HG02870 (cell line): Measurements from ENCODE around the gene RIOK2.
"Not testable (repeated sequence)": the region's sequence is repeated elsewhere in the genome, so short reads cannot be mapped to it uniquely, and the experiment has no call there.

ENCODE experiments used
- ATAC-seq: cut with Tn5 transposase; IDR thresholded peaks from one replicate; pipeline ENCODE4 v1.9.1; 2021; ENCODE audit warnings: mild to moderate bottlenecking, moderate library complexity; ENCODE audit not compliant: unreplicated experiment

The RIOK2 gene

GRCh38 chr5:97183100-97183929 is at the start of gene RIOK2:
RIOK2 (minus strand) TSS chr5:97183247; CDS start chr5:97183191, 56 bp downstream.
- ATAC-seq: peak; percentile 88

GRCh38 chr5:97231025-97231636 is 48.1 kb upstream of the RIOK2 start:
- peak; percentile 97 for ATAC-seq

GRCh38 chr5:97229688-97230285 is 46.7 kb upstream of the RIOK2 start:
- ATAC-seq: no peak

DNA sequence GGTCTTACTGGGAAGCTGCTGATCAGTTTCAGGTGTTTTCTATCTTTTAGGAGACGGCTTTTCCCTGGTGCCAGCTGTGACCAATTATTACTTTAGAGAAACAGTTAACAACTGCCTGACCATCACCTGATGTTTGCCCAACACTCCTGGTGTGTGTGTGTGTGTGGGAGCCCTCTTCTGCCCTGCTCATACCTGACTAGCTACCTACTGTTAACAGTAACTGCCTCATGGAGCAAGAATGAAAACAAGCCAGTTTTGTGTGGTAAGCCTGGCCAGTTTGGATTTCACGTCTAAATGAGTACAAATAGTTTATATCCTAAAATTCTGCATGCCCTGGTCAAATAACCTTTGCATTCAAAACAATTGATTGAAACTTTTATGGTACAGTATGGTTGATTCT is 46.1 kb upstream of the RIOK2 start:
- ATAC-seq: no peak

DNA sequence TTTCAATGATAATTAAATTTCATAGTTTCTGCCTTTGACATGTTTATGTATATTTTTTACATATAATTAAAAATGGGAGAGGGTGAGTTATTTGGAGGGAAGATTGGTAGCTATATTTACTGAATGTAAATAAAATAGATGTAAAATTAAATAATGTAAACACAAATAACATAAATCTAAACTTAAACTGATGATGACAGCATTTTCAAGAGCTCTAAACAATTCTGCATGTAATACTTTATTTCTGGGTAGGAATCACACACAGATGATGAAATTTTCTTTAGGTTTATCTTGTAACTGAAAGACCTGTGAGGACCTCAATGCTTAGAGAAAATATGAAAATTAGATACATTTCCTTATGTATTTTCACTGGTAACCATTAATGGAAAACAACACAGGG is 42.2 kb upstream of the RIOK2 start:
- ATAC-seq: no peak

DNA sequence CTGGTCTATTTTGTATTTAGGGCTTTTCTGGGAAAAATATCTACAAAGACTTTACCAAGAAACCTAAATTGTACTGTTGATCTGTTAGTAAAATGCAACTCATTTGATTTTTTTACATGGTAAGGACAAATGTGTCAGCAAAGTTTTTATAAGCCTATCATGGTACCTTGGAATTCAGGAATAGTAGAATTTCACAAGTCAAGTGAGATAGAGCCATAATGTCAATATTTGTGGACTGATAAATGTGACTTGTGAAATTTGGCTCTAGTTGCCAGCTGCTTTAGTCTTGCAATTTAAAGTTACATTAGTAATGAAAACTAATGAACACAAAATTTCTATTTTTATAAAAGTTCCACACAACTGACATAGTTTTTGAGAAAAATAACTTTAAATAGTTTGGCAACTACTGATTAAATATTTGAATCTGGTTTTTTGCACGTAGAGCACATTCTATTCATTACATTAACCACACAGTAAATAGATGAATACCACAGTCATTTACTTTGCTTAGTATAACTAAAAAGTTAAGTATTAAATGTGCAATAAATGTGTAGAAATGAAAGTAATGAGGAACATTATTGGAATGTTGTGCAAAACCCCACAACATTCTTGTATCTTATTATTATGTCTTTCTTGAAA is 41.2 kb upstream of the RIOK2 start:
- no peak for ATAC-seq

DNA sequence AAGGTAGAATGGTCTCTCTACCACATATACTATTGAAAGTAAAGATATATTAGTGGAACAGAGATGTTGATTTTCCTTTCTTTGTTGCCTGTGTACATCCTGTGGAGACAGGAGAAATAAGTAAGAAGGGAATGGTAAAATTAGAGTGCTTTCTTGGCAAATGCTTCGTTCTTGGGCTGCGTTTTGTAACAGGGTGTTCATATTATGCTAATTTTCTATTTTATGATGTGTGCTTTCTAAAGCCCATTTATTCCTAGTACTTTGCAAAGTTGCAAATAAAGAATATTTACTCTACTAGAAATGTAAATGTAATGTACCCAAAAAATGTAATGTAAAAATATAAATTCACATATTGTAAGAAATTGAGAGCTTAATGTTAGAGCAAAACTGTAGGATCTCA is 40.5 kb upstream of the RIOK2 start:
- no peak for ATAC-seq

DNA sequence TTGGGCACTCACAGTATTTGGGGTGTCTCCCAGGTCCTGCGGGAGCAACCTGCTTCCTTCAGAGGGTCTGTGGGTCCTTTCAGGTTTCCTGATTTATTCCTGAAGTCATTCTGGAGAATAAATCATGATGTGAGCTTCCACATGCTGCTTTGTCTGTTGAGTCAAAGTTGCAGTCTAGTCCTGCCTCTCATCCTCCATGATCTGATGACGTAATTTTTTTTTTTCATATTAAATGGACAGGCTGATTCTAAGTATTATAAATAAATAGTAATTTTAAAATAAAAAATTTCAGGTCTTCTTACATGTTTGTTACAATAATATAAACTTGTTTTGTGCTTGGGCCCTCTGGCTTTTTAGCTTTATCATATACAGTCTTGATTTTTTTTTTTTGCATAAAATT is 26.3 kb upstream of the RIOK2 start:
- no peak for ATAC-seq

GRCh38 chr5:97208714-97209113 is 25.7 kb upstream of the RIOK2 start:
- no peak for ATAC-seq

- ATAC-seq: no peak
Observed at GRCh38 chr5:97208184-97208713, 25.2 kb upstream of the RIOK2 start.

- no peak for ATAC-seq
Observed at GRCh38 chr5:97194366-97194765, 11.3 kb upstream of the RIOK2 start.

DNA sequence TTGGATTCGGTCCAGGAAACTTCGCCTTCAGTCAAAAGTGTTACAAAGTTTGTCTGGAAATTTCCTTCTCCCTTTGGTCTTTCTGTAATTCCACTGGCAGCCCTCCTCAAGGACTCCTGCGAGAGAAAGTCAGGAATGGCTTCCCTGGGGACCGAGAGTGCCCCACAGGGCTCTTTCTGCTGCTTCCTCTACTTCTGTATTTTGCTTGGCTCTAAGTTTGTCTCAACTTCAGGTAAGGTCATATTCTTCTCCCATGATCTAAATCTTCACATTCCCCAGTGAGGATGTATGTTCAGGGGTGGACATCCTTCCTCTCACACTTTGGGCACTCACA is 10.3 kb upstream of the RIOK2 start:
- no peak for ATAC-seq

DNA sequence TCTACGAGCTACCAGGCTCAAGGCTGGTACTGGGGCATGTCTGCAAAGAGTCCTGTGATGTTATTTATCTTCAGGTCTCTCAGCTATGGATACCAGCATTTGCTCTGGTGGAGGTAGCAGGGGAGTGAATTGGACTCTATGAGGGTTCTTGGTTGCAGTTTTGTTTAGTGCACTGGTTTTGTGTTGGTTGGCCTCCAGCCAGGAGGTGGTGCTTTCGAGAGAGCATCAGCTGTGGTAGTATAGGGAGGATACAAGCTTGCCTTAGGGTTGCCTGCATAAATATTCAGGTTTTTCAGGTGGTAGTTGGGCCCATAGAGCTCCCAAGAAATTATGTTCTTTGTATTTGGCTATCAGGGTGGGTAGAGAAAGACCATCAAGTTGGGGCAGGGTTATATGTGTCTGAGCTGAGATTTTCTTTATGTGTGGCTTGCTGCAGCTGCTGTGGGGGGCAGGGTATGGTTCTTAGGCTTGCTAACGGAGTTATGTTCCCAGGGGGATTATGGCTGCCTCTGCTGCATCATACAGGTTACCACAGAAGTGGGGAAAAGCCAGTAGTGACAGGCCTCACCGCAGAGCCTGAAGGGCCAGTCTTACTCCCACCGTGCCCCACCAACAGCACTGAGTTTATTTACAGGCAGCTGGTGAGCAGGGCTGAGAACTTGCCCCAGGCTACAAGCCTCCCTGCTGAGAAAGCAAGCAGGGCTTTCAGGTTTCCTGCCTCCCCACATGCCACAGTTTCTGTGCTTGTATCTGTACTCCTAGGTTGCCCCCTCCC is 9.7 kb upstream of the RIOK2 start:
- peak; percentile 71 for ATAC-seq

DNA sequence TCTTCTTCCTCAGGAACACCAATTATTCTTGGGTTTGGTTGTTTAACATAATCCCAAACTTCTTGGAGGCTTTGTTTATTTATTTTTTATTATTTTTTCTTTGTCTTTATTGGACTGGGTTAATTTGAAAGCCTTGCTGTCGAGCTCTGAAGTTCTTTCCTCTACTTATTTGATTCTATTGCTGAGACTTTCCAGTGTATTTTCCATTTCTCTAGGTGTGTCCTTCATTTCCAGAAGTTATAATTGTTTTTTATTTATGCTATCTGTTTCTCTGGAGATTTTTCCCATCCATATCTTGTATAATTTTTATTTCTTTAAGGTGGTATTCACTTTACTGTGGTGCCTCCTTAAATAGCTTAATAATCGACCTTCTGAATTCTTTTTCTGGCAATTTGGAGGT is 8.8 kb upstream of the RIOK2 start:
- no peak for ATAC-seq

DNA sequence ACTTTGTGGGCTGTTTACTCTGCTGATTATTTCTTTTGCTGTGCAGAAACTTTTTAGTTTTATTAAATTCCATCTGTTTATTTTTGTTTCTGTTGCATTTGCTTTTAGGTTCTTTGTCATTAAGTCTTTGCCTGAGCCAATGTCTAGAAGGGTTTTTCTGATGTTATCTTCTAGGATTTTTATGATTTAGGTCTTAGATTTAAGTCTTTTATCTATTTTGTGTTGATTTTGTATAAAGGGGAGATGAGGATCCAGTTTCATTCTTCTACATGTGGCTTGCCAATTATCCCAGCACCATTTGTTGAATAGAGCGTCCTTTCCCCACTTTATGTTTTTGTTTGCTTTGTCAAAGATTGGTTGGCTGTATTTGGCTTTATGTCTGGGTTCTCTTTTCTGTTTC is 6.5 kb upstream of the RIOK2 start:
- not testable (repeated sequence) for ATAC-seq

DNA sequence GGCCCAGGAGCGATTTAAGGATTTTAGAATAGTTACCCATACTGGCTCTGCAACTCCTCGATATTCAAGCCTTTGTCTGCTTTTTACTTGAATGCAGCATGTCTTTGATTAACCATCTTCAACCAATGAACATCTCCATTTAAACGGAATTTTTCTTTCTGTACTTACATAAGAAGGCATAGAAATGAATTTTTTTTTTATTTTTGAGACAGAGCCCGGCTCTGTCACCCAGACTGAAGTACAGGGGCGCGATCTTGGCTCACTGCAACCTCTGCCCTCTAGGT is 825 bp upstream of the RIOK2 start:
- ATAC-seq: no peak

- no peak for ATAC-seq
Observed at GRCh38 chr5:97182571-97183099, 412 bp downstream of the RIOK2 start.

DNA sequence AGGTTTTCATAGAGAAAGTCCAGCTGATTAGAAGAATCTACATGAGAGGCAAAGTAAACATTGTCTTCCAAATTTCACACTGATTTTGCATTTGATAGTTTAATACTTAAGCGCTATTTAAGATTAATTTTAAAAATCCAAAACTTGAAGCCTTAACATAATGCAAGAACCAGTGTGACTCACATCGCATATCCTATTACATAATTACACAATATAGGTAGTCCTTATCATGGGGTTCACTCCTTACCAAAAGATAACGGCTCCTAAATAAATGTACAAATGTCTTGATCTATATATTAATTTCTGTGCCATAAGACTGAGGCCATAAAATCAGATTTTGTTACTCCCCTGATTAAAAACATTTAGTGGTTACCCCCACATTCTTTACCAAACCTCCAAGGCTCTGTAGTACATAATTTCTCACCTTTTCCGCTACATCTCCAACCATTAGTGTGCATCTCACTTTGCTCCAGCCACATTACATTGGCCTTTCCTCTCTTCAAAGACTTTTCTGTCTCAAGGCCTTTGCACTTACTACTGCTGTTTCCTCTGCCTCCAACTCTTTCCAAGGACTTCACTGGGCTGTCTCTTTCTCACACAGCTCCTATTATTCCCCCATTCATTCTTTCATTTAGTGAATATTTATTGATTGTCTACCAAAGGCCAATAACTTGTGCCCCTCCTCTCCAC is 1.0 kb downstream of the RIOK2 start:
- no peak for ATAC-seq

- ATAC-seq: not testable (repeated sequence)
Observed at GRCh38 chr5:97179457-97179856, 3.6 kb downstream of the RIOK2 start.

- no peak for ATAC-seq
Observed at GRCh38 chr5:97172227-97172626, 10.8 kb downstream of the RIOK2 start.
